ENCODE measurements around the gene EVX1.

The EVX1 gene

DNA sequence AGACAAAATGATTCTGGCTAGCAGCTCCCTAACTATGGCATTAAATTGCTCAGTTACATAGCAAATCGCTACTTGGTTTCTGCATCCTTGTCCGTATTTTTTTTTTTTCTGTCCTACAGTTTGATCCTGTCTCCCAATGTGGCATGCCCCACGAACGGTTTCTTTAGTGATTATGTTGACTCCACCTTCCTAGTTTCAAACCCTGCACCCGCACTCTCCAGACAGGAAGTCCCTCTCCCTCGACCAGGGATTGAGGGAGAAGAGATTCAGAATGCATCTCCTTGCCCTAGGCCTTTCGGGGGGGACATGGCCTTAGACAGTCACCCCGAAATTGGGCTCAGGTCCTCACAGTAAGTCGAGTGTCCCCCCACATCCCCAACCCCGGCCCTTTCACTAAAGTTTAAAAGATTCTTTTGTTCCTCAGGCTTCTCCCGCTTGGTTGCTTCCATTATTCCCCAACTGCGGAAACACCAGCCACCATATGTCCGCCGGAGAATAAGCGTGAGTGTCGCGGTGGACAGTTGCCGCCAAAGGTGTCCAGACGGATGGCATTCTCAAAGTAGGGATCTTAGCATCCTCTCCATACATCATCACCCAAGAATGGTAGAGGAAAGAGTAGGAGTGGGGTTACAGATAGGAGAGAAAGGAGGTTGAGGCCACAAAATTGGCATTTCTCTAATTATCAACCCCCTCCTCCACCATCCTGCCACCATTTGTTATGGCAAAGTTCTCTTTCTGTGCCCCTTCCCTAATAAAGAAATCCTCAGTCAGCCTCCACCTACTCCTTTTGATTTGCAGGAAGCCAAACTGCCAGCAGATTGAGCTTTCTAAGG, 7.3 kb downstream of the EVX1 start:
- no peak for DNase-seq (ENCODE audit: low read depth in 2 of 2)

DNA sequence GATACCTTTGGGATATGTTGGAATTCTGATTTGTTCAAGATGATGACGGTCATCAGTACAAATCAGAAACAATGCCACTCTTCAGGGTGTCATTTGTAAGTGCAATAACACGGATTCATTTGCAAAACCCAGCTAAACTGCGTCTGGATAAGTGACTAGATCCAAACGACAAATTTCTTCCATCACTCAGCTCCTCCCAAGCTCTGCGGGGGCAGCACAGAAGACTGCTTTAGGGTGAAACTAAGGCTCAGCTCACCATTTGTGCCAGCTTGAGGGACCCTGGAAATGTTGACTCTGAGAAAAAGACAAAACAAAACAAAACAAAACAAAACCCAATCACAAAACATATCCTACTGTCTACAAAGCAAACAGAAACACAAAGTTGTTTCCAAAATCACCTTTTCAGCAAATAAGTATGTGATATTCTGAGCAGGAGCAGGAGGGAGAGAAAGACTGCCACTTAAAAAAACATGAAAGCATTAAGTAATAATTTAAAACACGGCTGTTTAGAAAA, 8.0 kb downstream of the EVX1 start:
- no peak for DNase-seq (ENCODE audit: low read depth in 2 of 2)

DNA sequence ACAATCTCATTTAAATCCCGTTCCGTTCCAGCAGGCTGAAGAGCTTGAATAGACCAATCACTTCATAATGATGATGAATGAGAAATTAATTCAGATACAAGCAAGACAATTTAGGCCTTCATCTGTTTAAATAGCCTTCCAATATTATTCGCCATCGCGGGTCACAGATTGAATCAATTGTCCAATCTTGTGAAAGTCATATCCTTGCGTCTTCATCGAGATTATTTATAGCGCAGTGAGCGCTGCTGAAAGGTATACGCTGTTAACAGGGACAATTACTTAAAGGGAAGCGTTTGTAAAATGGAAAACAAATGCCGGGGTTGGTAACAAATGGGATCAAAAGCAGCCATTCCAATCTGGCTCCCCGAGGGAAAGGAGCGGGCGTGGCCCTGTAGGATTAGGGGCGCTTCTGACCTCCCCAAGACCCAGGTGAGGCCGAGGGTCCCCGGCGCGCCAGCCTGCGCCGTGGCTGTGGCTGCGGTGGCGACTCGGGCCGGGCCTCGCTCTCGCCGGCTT, 8.6 kb downstream of the EVX1 start:
- no peak for DNase-seq (ENCODE audit: low read depth in 2 of 2)

DNA sequence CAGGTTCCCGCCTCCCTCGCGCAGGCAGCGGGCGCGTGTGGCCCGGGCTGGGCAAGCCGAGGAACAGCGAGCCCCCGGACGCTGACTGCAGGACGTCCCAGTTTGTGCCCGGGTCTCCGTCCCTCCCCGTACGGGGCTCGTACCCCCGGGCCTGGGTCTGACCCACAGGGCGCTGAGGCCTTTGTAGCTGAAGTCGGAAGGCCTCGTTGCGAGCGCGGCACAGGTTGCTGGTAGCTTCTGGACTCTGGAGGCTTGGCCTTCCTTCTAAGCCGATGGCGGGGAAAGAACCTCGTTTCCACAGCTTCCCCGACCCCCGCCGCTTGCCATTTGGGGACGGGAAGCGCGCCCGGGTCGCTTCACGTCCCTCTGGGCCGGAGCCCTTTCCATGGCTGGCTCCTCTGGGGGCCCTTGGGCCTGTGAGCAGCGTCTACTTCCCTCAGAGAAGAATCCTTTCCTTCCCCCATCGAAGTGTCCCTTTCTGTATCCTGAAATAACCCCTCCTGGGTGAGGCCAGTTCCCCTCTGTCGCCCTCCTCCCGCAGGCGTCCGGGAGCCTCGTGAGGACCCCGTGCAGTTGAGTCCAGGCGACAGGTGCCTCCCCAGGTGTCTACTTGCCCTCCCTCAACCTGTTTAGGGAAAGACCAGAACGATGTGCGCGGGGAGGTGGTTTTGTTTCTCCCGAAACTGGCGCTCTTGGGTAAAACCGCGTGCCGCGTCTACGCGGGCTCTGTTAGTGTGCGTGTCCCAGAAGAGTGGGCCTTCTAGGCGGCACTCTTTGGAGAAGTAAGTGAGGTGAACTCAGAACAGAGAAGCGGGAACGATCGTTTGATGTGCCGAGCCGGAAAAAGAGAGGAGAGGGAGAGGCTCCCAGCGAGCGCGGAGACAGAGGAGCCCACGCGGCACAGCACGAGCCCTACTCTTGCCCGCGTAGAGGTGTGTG, 9.3 kb downstream of the EVX1 start:
- no peak for DNase-seq (ENCODE audit: low read depth in 2 of 2)

DNA sequence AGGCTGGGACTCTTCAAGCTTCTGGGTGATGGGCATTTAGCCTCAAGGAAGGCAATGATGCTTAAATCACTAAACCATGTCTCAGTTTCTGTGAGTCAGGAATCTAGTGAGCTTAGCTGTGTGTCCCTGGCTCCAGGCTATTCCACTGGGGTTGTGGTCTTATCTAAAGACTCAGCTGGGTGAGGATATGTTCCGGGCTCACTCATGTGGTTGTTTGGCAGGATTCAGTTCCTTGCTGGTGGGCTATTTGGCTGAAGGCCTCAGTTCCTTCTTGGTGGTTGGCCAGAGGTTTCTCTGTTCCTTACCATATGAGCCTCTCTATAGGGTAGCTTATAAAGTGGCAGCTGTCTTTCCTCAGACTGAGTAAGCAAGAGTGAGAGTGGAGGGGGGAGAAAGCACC, 12.0 kb downstream of the EVX1 start:
- DNase-seq (ENCODE audit: low read depth in 2 of 2), result no peak

DNA sequence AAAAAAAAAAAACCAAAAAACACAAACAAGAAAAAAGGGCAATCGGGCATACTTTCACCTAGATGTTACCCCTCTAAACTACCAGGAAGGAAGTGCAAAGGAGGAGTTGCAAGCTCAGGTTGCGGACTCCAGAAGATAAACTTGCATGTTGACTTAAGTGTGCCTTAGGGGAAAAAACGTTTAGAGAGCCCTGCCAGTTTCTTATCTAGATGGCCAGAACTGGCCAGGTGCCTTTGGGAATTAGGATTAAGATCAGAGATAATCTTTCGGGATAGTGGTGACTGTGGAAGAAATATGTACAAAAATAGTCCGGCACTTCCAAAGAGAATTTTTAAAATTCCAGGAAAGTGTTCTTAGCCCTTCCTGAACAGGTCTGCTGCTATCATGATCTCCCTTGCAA, 17.6 kb downstream of the EVX1 start:
- DNase-seq (ENCODE audit: low read depth in 2 of 2), result no peak

DNA sequence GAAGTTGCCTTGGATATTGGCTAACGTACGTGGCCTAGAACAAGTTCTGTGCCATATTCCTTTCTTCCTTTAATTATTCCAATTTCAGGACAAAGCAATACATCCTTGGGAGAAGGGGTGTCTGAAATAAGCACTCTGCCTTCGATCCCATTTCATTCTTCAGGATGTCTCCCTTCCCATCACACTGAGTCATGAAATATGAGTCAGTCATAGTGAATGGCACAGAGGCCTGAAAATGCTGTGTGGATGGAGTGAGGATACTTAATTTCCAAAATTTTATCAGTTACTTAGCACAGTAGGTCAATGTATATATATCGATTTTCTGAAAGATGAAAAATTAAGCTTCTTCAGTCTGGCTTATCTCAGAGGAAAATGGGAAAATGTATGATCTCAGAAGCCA, 19.5 kb downstream of the EVX1 start:
- no peak for DNase-seq (ENCODE audit: low read depth in 2 of 2)

DNA sequence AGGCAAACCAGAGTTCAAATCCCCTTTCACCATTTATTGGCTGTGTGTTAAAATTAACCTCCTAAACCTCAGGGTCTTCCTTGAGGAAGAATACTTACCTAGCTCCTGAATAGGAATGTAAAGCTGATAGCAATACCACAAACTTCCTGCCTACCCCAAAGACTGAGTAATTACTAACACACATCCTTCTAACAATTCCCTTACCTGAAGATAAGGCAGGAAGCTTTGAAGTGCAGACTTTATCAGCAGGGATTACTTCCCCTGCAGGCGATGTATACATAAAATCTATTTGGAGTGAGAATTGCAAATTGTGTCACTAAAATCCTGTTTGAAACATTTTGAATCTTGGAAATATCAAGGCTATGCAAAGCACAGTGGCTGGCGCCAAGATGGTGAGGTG, 21.2 kb downstream of the EVX1 start:
- DNase-seq (ENCODE audit: low read depth in 2 of 2), result no peak

DNA sequence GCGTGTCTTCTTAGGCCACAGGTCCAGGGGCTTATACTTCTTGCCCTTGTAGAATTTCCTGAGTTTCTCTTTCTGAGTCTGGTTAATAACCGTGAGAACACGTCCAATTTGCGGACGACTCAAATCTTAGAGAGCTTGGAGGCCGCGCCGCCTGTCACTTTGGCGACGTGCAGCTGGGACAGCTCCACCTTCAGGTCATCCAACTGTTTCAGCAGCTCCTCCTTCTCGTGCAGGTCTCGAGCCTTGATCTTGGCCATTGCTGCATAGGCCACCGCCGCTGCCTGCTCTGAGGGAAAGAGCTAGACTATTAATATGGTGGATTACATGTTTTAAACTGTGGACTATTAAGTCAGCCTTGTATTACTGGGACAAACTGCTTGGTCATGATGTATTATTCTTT, 26.9 kb downstream of the EVX1 start:
- no peak for DNase-seq (ENCODE audit: low read depth in 2 of 2)

DNA sequence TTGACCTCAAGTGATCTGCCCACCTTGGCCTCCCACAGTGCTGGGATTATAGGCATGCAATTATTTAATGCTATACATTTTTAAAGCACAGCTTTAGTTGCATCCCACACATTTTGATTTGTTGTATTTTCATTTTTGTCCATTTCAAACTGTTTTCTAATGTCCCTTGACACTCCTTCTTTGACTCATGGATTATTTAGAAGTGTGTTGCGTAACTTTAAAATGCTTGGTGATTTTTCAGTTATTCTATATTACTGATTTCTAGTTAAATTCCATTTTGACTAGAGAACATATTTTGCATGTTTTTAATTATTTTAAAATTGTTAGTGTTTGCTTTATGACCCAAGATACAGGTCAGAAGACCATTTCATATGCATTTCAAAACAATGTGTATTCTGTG, 28.8 kb downstream of the EVX1 start:
- DNase-seq (ENCODE audit: low read depth in 2 of 2), result no peak

DNA sequence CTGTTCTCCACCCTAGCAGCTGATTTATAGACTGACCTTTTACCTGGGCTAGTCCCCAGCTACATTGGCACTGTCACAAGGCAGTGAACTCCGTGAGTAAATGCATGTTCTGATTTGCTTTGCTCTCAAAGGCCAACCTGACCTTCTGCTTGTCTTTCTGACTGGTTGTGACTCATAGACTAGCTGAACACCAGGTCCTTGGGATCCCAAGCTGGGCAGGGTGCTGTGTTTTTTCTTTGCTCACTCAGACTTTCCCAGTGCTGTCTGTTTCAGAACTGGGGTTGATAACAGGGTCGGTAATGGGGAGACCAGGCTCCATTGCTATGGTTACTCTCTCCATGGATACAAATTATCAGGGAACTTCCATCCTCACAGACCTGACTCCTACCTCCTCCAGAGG, 35.0 kb downstream of the EVX1 start:
- DNase-seq (ENCODE audit: low read depth in 2 of 2), result no peak

DNA sequence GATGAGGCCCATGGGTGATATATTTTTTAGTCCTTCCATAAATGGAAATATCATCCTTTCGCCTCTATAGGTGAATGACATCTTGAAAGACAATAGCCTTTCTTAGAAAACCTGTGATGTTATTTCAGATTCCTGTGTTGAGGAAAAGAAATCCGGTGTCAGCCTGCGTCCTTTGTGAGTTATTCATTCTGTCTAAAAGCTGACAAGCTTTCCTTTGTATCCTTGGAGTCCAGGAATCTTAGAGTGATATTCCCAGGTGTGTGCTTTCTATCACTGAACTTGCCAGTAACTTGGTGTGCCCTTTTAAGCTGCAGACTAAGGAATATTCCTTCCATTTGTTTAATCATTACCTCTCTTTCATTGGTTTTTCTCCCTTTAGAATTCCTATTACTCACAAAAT, 41.0 kb downstream of the EVX1 start:
- no peak for DNase-seq (ENCODE audit: low read depth in 2 of 2)

DNA sequence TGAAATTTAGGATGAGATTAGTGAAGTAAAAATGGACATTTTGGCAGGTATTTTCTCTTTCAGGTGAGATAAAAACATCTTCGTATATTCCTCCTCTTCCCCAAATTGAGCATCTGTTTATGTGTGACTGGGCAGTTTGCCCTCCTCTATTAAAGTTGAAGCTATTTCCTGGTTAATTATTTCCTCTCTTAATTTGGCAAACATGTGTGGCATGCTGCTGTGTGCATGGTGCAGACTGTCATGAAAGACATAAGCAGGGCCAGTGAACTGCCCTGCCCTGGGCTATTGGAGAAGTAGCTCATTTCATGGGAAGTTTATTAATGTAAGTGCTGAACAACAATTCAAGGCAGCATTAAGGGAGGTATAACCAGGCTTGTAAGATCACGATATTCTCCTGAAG, 52.6 kb downstream of the EVX1 start:
- no peak for DNase-seq (ENCODE audit: low read depth in 2 of 2)

DNA sequence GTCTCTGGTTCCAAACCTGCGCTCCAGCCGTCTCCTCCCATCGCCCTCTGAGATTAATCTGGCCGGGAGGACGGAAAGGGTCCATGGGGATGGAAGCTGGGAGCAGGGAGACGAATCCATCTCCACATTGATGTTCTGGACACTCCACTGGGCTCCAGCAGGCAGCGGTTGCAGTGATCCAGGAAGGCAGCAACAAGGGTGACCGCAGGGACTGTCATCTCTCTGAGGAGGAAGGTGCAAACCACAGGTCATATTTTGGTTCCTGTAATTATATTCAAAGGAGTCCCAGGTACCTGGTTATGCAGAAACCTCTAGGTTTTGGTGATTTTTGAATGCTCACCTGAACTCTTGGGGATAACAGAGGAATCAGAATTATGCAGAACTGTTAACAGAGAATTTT, 54.8 kb downstream of the EVX1 start:
- no peak for DNase-seq (ENCODE audit: low read depth in 2 of 2)
